T47D (cell line): ENCODE data around the gene CKLF.
A peak's percentile ranks its signal among the peaks of the same experiment; 100 is the strongest.

Source experiments
- DNase-seq, 2 experiments: peaks; one replicate each; pipeline versions ENCODE4 v3.0.0 to v3.0.0-alpha.2; 2011 to 2012; ENCODE audit warnings: low read depth in 1 of 2, low spot score in 1 of 2
- JUND ChIP-seq: IDR thresholded peaks from 2 replicates; pipeline ENCODE4 v1.6.1; 2012; ENCODE audit warnings: low read depth
- in situ Hi-C: cut with HindIII; loops from 2 replicates; pipeline ENCODE4 v1.10.0; 2016; ENCODE audit warnings: low sequenced_read_pairs, low pct_unique_long_range_greater_than_20kb

CKLF gene

DNA sequence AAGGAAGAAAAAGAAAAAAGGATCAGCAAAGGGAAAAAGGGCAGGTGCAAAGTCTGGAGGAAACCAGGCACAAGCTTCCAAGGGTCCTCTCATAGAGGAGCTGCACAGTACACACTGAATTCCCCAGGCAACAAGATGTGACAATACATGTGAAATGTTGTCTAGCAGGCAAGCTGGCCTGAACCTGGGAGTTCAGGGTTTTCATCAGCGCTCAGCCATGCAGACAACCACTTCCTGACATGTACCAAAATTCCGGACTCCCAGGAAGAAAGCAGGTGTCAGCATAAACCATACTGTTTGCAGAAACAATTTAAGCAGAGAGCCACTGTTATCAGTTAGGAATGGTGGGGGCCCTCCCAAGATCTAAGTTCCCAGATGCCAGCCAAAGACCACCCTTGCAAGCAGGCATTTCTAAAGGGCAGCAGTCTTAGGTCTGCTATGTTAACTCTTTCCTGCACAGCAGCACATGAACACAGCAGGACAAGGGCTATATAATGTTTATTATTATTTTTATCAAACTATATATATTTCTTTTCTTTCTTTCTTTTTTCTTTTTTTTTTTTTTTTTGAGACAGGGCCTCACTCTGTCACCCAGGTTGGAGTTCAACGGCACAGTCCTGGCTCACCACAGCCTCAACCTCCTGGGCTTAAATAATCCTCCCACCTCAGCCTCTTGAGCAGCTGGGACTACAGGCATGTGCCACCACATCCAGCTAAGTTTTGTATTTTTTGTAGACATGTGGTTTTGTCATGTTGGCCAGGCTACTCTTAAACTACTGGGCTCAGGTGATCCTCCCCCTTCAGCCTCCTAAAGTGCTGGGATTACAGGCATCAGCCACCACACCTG lies 12.5 kb upstream of the CKLF start:
- in situ Hi-C loops, result no loop called here
- TF ChIP-seq JUND, result no peak
- no peak for DNase-seq

DNA sequence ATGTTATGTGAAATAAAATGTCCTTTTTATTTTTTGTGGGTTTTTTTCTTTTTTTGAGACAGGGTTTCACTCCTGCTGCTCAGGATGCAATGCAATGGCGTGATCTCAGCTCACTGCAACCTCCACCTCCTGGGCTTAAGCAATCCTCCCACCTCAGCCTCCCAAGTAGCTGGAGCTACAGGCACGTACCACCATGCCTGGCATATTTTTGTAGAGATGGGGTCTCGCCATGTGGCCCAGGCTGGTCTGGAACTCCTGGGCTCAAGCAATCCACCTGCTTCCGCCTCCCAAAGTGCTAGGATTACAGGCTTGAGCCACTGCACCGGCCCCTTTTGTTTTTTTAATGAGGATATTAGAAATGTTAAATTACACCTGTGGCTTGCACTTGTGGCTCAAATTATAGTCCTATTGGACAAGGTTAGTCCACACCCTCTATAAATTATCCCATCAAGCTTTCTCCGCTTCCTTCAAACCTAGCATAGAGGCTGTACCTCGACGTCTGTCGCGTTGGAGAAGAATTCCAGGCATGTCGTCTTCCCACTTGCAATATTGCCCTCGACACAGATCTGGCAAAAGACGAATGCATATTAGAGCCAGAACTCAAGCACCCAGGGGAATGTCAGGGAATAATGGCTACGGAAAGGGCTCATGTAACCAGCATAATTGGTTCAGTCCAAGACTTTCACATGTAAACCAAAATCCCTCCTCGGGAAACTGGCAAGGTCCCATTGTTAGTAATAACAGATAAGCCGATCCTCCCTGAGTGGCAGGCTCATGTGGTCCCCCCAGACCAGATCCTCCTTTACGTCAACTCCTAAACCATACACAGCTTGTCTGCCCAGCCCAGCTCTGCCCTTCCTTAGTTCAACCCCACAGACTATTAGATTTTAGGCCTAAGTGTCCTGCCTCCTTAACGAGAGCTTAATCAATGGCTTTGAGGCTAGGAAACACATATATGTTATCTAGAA lies 10.7 kb upstream of the CKLF start:
- no peak for DNase-seq
- in situ Hi-C loops, result no loop called here

GRCh38 chr16:66542396-66542795 lies 10.0 kb upstream of the CKLF start:
- in situ Hi-C loops, result no loop called here
- no peak for TF ChIP-seq JUND
- DNase-seq, result no peak

More for the DNA sequence above, 10.7 kb upstream of the CKLF start:
- TF ChIP-seq JUND, result no peak

GRCh38 chr16:66543541-66543940 lies 8.8 kb upstream of the CKLF start:
- in situ Hi-C loops, result no loop called here
- no peak for DNase-seq
- no peak for TF ChIP-seq JUND

DNA sequence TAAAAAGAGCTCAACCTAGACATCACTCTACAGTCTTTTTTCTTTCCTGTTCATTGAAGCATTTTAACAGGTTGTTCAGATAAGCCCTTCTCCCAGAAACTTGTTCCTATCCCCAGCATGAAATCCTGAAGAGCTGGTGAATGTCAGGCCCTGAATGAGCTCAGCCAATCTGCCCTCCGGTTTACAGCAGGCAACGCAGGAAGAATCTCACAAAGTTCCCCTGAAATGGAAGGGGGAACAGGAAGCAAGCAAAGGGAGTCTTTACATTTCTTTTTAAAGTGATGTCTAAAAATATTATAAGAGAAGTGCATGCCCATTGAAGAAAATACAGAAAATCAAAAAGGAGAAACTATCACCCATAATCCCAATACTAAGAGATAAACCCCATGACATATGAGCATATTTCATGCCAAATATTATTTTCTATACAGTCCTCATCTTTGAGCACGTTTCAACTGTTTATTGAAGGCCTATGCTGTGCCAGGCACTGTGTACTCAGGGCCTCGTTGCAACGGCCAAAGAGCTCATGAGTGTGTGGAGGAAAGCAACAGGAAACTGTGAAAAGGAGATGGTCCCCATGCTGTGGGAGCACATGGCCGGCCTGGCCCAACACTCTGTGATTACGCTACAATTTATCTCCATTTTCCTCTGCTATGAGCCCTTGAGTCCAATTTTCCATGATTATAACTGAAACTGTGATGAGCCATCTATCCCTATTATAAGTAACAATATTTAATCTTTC lies 8.2 kb upstream of the CKLF start:
- TF ChIP-seq JUND, result no peak
- in situ Hi-C loops, result no loop called here
- DNase-seq, result no peak

- TF ChIP-seq JUND, result no peak
- in situ Hi-C loops, result no loop called here
- no peak for DNase-seq
Measured at GRCh38 chr16:66547101-66547989, 5.0 kb upstream of the CKLF start.

DNA sequence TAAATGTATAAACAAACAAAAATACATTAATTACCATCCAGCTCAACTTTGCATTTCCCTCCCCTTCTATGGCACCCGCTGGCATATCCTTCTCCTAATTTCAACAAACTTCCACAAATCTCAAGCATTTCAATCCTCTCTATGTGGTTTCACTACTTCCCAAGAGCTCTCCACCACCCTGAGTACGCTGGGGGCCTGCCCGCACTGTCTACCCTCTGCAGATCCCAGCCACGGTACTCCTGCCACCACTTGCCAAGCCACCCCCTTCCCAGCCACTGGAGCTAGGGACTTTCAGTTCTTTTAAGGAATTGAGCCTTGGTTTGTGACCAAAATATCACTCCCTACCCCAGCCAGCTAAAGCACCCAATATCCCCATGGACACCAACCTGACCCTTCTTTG lies 4.3 kb upstream of the CKLF start:
- in situ Hi-C loops, result no loop called here
- TF ChIP-seq JUND, result no peak
- DNase-seq, result no peak

DNA sequence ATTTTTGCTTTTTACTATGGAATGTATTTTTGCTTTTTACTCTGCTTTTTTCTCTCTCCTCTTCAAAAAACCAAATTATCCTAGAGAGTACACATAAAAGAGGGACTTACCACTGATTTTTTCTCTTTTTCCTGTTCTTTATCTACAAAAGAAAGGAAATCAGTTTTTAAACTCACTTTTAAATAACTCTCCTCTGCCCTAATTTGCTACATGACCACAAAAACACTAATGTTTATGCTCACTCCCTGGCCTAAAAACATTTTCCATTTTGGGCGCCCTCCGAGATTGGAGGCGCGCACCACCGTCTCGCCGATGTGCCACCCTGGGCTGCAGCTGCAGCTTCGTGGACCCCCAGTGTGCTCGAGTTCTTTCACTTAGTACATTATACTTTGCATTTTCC lies 3.5 kb upstream of the CKLF start:
- DNase-seq, result no peak
- TF ChIP-seq JUND, result no peak
- in situ Hi-C loops, result no loop called here

- DNase-seq, result peak; percentile 43 to 57
- no peak for TF ChIP-seq JUND
- in situ Hi-C loops, result no loop called here
Measured at GRCh38 chr16:66549284-66550131, 2.9 kb upstream of the CKLF start, which contains the start of gene TK2. Gene TK2, minus strand, starts transcription at chr16:66550122. Its CDS starts 61 bp downstream, at chr16:66550061.

DNA sequence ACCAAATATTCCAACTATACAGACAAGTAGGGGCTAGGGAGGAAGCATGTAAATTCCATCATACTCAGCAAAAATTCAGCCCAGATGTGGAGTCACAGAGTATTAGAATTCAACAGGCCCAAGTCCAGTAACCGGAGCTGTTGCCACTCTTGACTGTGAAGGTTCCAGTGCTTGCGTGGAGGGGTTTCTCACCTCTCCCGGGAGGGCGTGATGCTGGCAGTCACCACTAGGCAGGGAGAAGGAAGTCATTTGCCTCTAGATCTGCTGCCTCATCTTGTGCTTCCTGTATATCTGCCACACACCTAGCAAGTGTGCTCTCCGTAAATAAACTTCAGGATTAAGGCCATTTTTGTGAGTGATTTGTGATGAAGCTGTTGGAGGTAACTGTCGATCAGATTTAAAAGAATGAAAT lies 1.0 kb upstream of the CKLF start:
- no peak for TF ChIP-seq JUND
- peak in 1 of 2 experiments; percentile 34 for DNase-seq
- in situ Hi-C loops, result no loop called here

GRCh38 chr16:66551788-66552285 lies 539 bp upstream of the CKLF start:
- no peak for DNase-seq
- in situ Hi-C loops, result no loop called here
- TF ChIP-seq JUND, result no peak
